Liver (tissue), 9 donors: ENCODE measurements around the gene TSPAN5. TPM values are rescaled to one million over a fixed set of nuclear protein-coding genes. Genes with fewer than 3 reads are reported as not detected.

Experiments
- DNase-seq: peaks from one replicate; pipeline ENCODE4 v3.0.0-alpha.2; 2017; ENCODE audit warnings: low spot score
- H3K27ac ChIP-seq, 2 donors: one replicate each; pipeline ENCODE4 v1.7.0; 2013; ENCODE audit warnings: inconsistent platforms in 2 of 2, low read length in 2 of 2, control low read depth in 1 of 2, low read depth in 1 of 2, mild to moderate bottlenecking in 1 of 2
- H3K27me3 ChIP-seq, 4 donors: one replicate each; pipeline versions ENCODE4 v1.6.1 to v1.7.0; 2013; ENCODE audit warnings: low read length in 3 of 4, inconsistent platforms in 1 of 4, mild to moderate bottlenecking in 1 of 4, moderate library complexity in 1 of 4; ENCODE audit not compliant: control insufficient read depth in 4 of 4, insufficient read depth in 4 of 4
- H3K36me3 ChIP-seq, 4 donors: one replicate each; pipeline versions ENCODE4 v1.6.1 to v1.7.0; 2013; ENCODE audit warnings: low read length in 3 of 4, mild to moderate bottlenecking in 3 of 4, low read depth in 1 of 4, moderate library complexity in 1 of 4; ENCODE audit not compliant: control insufficient read depth in 4 of 4, insufficient read depth in 3 of 4
- H3K4me1 ChIP-seq, 4 donors: one replicate each; pipeline versions ENCODE4 v1.6.1 to v1.7.0; 2013; ENCODE audit warnings: low read length in 3 of 4, mild to moderate bottlenecking in 3 of 4, moderate library complexity in 1 of 4; ENCODE audit not compliant: control insufficient read depth in 4 of 4, insufficient read depth in 4 of 4
- H3K4me3 ChIP-seq, 3 donors: one replicate each; pipeline versions ENCODE4 v1.6.1 to v1.7.0; 2013; ENCODE audit warnings: low read length in 3 of 3, control low read depth in 1 of 3, low read depth in 1 of 3, mild to moderate bottlenecking in 1 of 3
- H3K9ac ChIP-seq, 2 donors: one replicate each; pipeline ENCODE4 v1.7.0; 2013; ENCODE audit warnings: low read length in 2 of 2, mild to moderate bottlenecking in 2 of 2, moderate library complexity in 2 of 2, control low read depth in 1 of 2, low read depth in 1 of 2
- H3K9me3 ChIP-seq, 4 donors: one replicate each; pipeline versions ENCODE4 v1.6.1 to v1.7.0; 2013; ENCODE audit warnings: low read length in 3 of 4; ENCODE audit not compliant: control insufficient read depth in 4 of 4
- ATF3 ChIP-seq: IDR thresholded peaks from 2 replicates; pipeline ENCODE4 v1.6.1; 2016; ENCODE audit warnings: antibody characterized with exemption
- EGR1 ChIP-seq, 2 donors: IDR thresholded peaks; 2 replicates each; pipeline ENCODE4 v1.6.1; 2016 to 2018; ENCODE audit warnings: antibody characterized with exemption in 2 of 2, low read depth in 2 of 2
- FOXA1 ChIP-seq: IDR thresholded peaks from 2 replicates; pipeline ENCODE4 v1.6.1; 2016; ENCODE audit warnings: antibody characterized with exemption
- FOXA2 ChIP-seq: IDR thresholded peaks from 2 replicates; pipeline ENCODE4 v1.6.1; 2016; ENCODE audit warnings: antibody characterized with exemption
- GABPA ChIP-seq, 2 donors: IDR thresholded peaks in 1 of 2; conservative IDR thresholded peaks in 1 of 2; 2 replicates each; pipeline ENCODE4 v1.6.1; 2016; ENCODE audit warnings: antibody characterized with exemption in 2 of 2, mild to moderate bottlenecking in 1 of 2, moderate library complexity in 1 of 2
- HNF4A ChIP-seq, 2 donors: conservative IDR thresholded peaks; 2 replicates each; pipeline ENCODE4 v1.6.1; 2016; ENCODE audit warnings: antibody characterized with exemption in 2 of 2, mild to moderate bottlenecking in 2 of 2
- JUND ChIP-seq, 2 donors: IDR thresholded peaks; 2 replicates each; pipeline ENCODE4 v1.6.1; 2016; ENCODE audit warnings: antibody characterized with exemption in 2 of 2
- NR2F2 ChIP-seq: IDR thresholded peaks from 2 replicates; pipeline ENCODE4 v1.6.1; 2016; ENCODE audit warnings: antibody characterized with exemption
- RAD21 ChIP-seq, 2 donors: IDR thresholded peaks; 2 replicates each; pipeline ENCODE4 v1.6.1; 2016; ENCODE audit warnings: antibody characterized with exemption in 2 of 2, mild to moderate bottlenecking in 2 of 2
- REST ChIP-seq: IDR thresholded peaks from 2 replicates; pipeline ENCODE4 v1.6.1; 2016; ENCODE audit warnings: antibody characterized with exemption, mild to moderate bottlenecking
- RXRA ChIP-seq, 2 donors: IDR thresholded peaks; 2 replicates each; pipeline ENCODE4 v1.6.1; 2017 to 2018; ENCODE audit warnings: antibody characterized with exemption in 2 of 2, mild to moderate bottlenecking in 1 of 2
- TAF1 ChIP-seq: conservative IDR thresholded peaks from 2 replicates; pipeline ENCODE4 v1.6.1; 2016; ENCODE audit warnings: antibody characterized with exemption, mild to moderate bottlenecking
- YY1 ChIP-seq: IDR thresholded peaks from 2 replicates; pipeline ENCODE4 v1.6.1; 2016; ENCODE audit warnings: antibody characterized with exemption, mild to moderate bottlenecking
- WGBS: extraction: QIAGEN DNeasy Blood & Tissue Kit; methylation state at CpG from one replicate; pipeline ENCODE4 v1.1.7; 2013; 5-methylcytosine and 5-hydroxymethylcytosine counted together
- polyA plus RNA-seq, 2 donors: library from polyadenylated mRNA; stranded (reverse) in 1 of 2; unstranded in 1 of 2; fragments of 200-250 nt in 1 of 2; fragments of >200 nt in 1 of 2; fragmentation: Nextera tagmentation in 1 of 2; extraction: Ambion mirVana in 1 of 2; gene quantifications; one replicate each; pipeline versions ENCODE4 v1.2.1 to v1.2.3, GENCODE V29; 2013 to 2015
- total RNA-seq, 2 donors: library from RNA; depleted of rRNA; stranded (reverse); fragments of >200 nt; gene quantifications; one replicate each; pipeline ENCODE4 v1.2.3, GENCODE V29; 2014
- TF ChIP-seq, protein P1 (sequence below): IDR thresholded peaks from 2 replicates; pipeline ENCODE4 v1.6.1; 2016; ENCODE audit warnings: antibody characterized with exemption
- TF ChIP-seq, protein P2 (sequence below): fragments of 150-350 bp; IDR thresholded peaks from 2 replicates; pipeline ENCODE4 v1.5.1; 2017; ENCODE audit warnings: improper control_type of control experiment, low read depth, low read length; ENCODE audit not compliant: missing input control
- donor health status: healthy.
- donor health status: healthy.
- donor health status: healthy.
- donor health status: healthy.
- donor health status: healthy.

TSPAN5 gene
- total and polyA plus RNA-seq, 4 donors: 0.36 to 54.0 (median 0.63) TPM

- Histone ChIP-seq H3K9me3 (no peaks in the 10 kb centered on the region), H3K27ac (no peak overlapping the region), H3K9ac (no peak overlapping the region), H3K4me3 (peak overlapping the region in 1 of 3 donors; percentile 37), H3K36me3 (no peaks in the 10 kb centered on the region), H3K27me3 (no peaks in the 10 kb centered on the region), H3K4me1 (peaks cover 0 to 2% (median 0%) of the 10 kb centered on the region in 4 donors)
- TF ChIP-seq RXRA (IDR thresholded peaks at IDR 0.05) (no peak), REST (no peak), JUND (IDR thresholded peaks at IDR 0.05) (no peak), YY1 (no peak), FOXA1 (no peak), NR2F2 (no peak), HNF4A (conservative IDR thresholded peaks at IDR 0.05) (no peak), GABPA (IDR thresholded peaks at IDR 0.05 in 1 of 2, conservative IDR thresholded peaks at IDR 0.05 in 1 of 2) (no peak), EGR1 (IDR thresholded peaks at IDR 0.05; ENCODE audit: low read depth in 2 of 2) (no peak), TAF1 (no peak), ATF3 (no peak), RAD21 (IDR thresholded peaks at IDR 0.05) (no peak), FOXA2 (no peak)
- TF ChIP-seq, protein P1, sequence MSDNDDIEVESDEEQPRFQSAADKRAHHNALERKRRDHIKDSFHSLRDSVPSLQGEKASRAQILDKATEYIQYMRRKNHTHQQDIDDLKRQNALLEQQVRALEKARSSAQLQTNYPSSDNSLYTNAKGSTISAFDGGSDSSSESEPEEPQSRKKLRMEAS: no peak
- TF ChIP-seq, protein P2, sequence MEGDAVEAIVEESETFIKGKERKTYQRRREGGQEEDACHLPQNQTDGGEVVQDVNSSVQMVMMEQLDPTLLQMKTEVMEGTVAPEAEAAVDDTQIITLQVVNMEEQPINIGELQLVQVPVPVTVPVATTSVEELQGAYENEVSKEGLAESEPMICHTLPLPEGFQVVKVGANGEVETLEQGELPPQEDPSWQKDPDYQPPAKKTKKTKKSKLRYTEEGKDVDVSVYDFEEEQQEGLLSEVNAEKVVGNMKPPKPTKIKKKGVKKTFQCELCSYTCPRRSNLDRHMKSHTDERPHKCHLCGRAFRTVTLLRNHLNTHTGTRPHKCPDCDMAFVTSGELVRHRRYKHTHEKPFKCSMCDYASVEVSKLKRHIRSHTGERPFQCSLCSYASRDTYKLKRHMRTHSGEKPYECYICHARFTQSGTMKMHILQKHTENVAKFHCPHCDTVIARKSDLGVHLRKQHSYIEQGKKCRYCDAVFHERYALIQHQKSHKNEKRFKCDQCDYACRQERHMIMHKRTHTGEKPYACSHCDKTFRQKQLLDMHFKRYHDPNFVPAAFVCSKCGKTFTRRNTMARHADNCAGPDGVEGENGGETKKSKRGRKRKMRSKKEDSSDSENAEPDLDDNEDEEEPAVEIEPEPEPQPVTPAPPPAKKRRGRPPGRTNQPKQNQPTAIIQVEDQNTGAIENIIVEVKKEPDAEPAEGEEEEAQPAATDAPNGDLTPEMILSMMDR: no peak
- no peak for DNase-seq
- WGBS: 58% methylated on average over 17 of the region's 17 CpGs
These were observed 111.4 kb downstream of the TSPAN5 start for GRCh38 chr4:98546910-98547594.

GRCh38 chr4:98544818-98545414 is 113.5 kb downstream of the TSPAN5 start:
- H3K9ac ChIP-seq: no peak overlapping the region
- no peak for DNase-seq
- TF ChIP-seq JUND (IDR thresholded peaks at IDR 0.05): no peak
- TF ChIP-seq, protein P2: no peak
- no peak for TF ChIP-seq YY1
- no peak for TF ChIP-seq RAD21 (IDR thresholded peaks at IDR 0.05)
- TF ChIP-seq GABPA (IDR thresholded peaks at IDR 0.05 in 1 of 2, conservative IDR thresholded peaks at IDR 0.05 in 1 of 2): no peak
- TF ChIP-seq, protein P1: no peak
- no peak for TF ChIP-seq ATF3
- TF ChIP-seq REST: no peak
- TF ChIP-seq FOXA2: no peak
- no peaks in the 10 kb centered on the region for H3K27me3 ChIP-seq
- H3K27ac ChIP-seq: no peak overlapping the region
- WGBS: 64% methylated on average over 3 of the region's 3 CpGs
- H3K4me3 ChIP-seq: no peak overlapping the region
- no peaks in the 10 kb centered on the region for H3K9me3 ChIP-seq
- H3K36me3 ChIP-seq: no peaks in the 10 kb centered on the region
- peaks cover 0 to 2% (median 0%) of the 10 kb centered on the region in 4 donors for H3K4me1 ChIP-seq
